Keratinocyte (primary cell): ENCODE data around the gene GCNT1.
"Not testable (repeated sequence)": the region's sequence is repeated elsewhere in the genome, so short reads cannot be mapped to it uniquely, and the experiment has no call there.

ENCODE experiments used
- CTCF ChIP-seq, 3 experiments: IDR thresholded peaks in 1 of 3; conservative IDR thresholded peaks in 1 of 3; optimal IDR thresholded peaks in 1 of 3; 2 replicates in 2 of 3; 3 replicates in 1 of 3; pipeline versions ENCODE3 to v1.5.1; 2011; ENCODE audit warnings: low read length in 3 of 3, mild to moderate bottlenecking in 3 of 3, moderate library complexity in 2 of 3, control low read depth in 1 of 3, inconsistent platforms in 1 of 3; ENCODE audit not compliant: insufficient read depth in 2 of 3; ENCODE audit errors: extremely low read depth in 1 of 3
- EZH2 ChIP-seq: IDR thresholded peaks from one replicate; pipeline ENCODE4 v1.6.1; 2012; ENCODE audit warnings: inconsistent platforms, mild to moderate bottlenecking, low read length, moderate library complexity

- TF ChIP-seq CTCF (optimal IDR thresholded peaks at IDR 0.05 in 1 of 3, IDR thresholded peaks at IDR 0.05 in 1 of 3, conservative IDR thresholded peaks at IDR 0.05 in 1 of 3; ENCODE audit: extremely low read depth in 1 of 3, insufficient read depth in 2 of 3, low read length in 3 of 3); EZH2: not testable (repeated sequence)
Observed at GRCh38 chr9:76532877-76533276, 73.9 kb downstream of the GCNT1 start.
